Thymus (tissue), 11 donors: ENCODE measurements around the gene ADD1. TPM values are rescaled to one million over a fixed set of nuclear protein-coding genes. Genes with fewer than 3 reads are reported as not detected.

Experiments used
- DNase-seq, 9 donors: peaks; one replicate each; pipeline ENCODE4 v3.0.0-alpha.2; 2013; ENCODE audit warnings: low spot score in 9 of 9, low read depth in 6 of 9, missing footprints in 1 of 9
- H3K27ac ChIP-seq, 2 donors: one replicate each; pipeline ENCODE4 v1.5.1; 2013; ENCODE audit warnings: control low read depth in 1 of 2, low read depth in 1 of 2, low read length in 1 of 2, mild to moderate bottlenecking in 1 of 2, moderate library complexity in 1 of 2
- H3K27me3 ChIP-seq, 2 donors: one replicate each; pipeline ENCODE4 v1.5.1; 2013; ENCODE audit warnings: low read length in 1 of 2; ENCODE audit not compliant: control insufficient read depth in 2 of 2, insufficient read depth in 1 of 2
- H3K36me3 ChIP-seq, 2 donors: one replicate each; pipeline ENCODE4 v1.5.1; 2013; ENCODE audit warnings: low read length in 1 of 2, mild to moderate bottlenecking in 1 of 2, moderate library complexity in 1 of 2; ENCODE audit not compliant: control insufficient read depth in 2 of 2, insufficient read depth in 2 of 2
- H3K4me1 ChIP-seq, 2 donors: one replicate each; pipeline ENCODE4 v1.5.1; 2013; ENCODE audit warnings: low read length in 2 of 2; ENCODE audit not compliant: control insufficient read depth in 2 of 2, insufficient read depth in 2 of 2
- H3K4me3 ChIP-seq, 2 donors: one replicate each; pipeline ENCODE4 v1.5.1; 2013; ENCODE audit warnings: low read length in 2 of 2, control low read depth in 1 of 2, mild to moderate bottlenecking in 1 of 2
- H3K9me3 ChIP-seq, 2 donors: one replicate each; pipeline ENCODE4 v1.5.1; 2013; ENCODE audit warnings: low read length in 1 of 2, mild to moderate bottlenecking in 1 of 2; ENCODE audit not compliant: control insufficient read depth in 2 of 2, insufficient read depth in 1 of 2
- WGBS: extraction: QIAGEN DNeasy Blood & Tissue Kit; methylation state at CpG from one replicate; pipeline ENCODE4 v1.1.7; 2013; 5-methylcytosine and 5-hydroxymethylcytosine counted together
- polyA plus RNA-seq: library from polyadenylated mRNA; stranded (reverse); fragments of 200-250 nt; gene quantifications from one replicate; pipeline ENCODE4 v1.2.3, GENCODE V29; 2013
- total RNA-seq: library from RNA; stranded (reverse); fragments of 120-200 nt; gene quantifications from one replicate; pipeline ENCODE4 v1.2.4, GENCODE V29; 2013
- donor health status: healthy.

Gene ADD1
- total and polyA plus RNA-seq, 2 donors = 103 to 247 TPM

- peaks cover 2 to 41% of the 10 kb centered on the region in 2 donors for H3K4me1 ChIP-seq
- no peak overlapping the region for H3K4me3 ChIP-seq
- WGBS = 81% methylated on average over 38 of the region's 38 CpGs
- H3K9me3 ChIP-seq = no peaks in the 10 kb centered on the region
- DNase-seq = peak in 1 of 9 donors; percentile 49
- H3K27ac ChIP-seq = peak overlapping the region; percentile 47 to 66
- H3K27me3 ChIP-seq = no peaks in the 10 kb centered on the region
- H3K36me3 ChIP-seq = peaks cover 42 to 45% of the 10 kb centered on the region in 2 donors
Observed at GRCh38 chr4:2931512-2932301, 88.1 kb downstream of the ADD1 start.

DNA sequence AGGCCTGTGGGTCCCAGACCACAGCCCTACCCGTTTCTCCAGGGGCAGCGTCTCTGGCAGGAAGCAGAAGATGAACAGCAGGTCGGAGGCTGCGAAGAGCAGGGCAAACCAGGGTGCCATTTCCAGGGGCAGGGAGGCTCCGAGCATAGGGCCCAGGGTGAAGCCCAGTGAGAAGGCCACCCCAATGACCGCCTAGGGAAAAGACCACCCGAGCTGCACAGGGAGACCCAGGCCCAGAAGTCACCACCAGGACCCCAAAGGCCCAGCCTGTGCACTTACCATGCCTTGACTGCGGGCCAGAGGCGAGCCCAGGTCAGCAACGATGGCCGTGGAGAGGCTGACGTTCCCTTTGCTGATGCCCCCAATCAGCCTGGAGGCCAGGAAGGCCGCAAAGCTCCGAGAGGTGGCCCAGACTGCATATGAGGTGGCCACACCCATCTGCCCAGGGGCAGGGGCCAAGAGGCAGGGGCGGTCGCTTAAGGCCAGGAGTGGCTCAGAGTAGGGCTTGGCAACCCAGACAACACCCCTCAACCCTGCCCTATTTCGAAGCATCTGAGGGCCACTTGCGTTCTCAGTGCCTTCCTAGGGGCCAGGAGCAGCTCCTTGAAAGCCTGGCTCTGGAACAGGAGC is 88.8 kb downstream of the ADD1 start:
- DNase-seq = no peak
- WGBS = 95% methylated on average over 18 of the region's 18 CpGs
- H3K9me3 ChIP-seq = no peaks in the 10 kb centered on the region
- H3K36me3 ChIP-seq = peaks cover 38 to 39% of the 10 kb centered on the region in 2 donors
- no peaks in the 10 kb centered on the region for H3K27me3 ChIP-seq
- H3K4me3 ChIP-seq = no peak overlapping the region
- peak overlapping the region; percentile 47 to 66 for H3K27ac ChIP-seq
- H3K4me1 ChIP-seq = peaks cover 2 to 45% of the 10 kb centered on the region in 2 donors

- WGBS = 94% methylated on average over 15 of the region's 15 CpGs
- H3K27ac ChIP-seq = no peak overlapping the region
- H3K9me3 ChIP-seq = no peaks in the 10 kb centered on the region
- peaks cover 36 to 39% of the 10 kb centered on the region in 2 donors for H3K36me3 ChIP-seq
- no peak for DNase-seq
- peaks cover 2 to 45% of the 10 kb centered on the region in 2 donors for H3K4me1 ChIP-seq
- H3K27me3 ChIP-seq = no peaks in the 10 kb centered on the region
- peak overlapping the region in 1 of 2 donors; percentile 52 for H3K4me3 ChIP-seq
Observed at GRCh38 chr4:2932951-2933565, 89.4 kb downstream of the ADD1 start.

GRCh38 chr4:2933566-2934076 is 90.0 kb downstream of the ADD1 start:
- DNase-seq = no peak
- Histone ChIP-seq H3K27me3 (no peaks in the 10 kb centered on the region), H3K4me3 (peak overlapping the region; percentile 52 to 94), H3K9me3 (no peaks in the 10 kb centered on the region), H3K27ac (peak overlapping the region in 1 of 2 donors; percentile 48), H3K4me1 (peaks cover 2 to 45% of the 10 kb centered on the region in 2 donors), H3K36me3 (peaks cover 35 to 39% of the 10 kb centered on the region in 2 donors)
- WGBS = 51% methylated on average over 31 of the region's 31 CpGs

- Histone ChIP-seq H3K4me1 (peaks cover 2 to 45% of the 10 kb centered on the region in 2 donors), H3K27me3 (no peaks in the 10 kb centered on the region), H3K27ac (no peak overlapping the region), H3K36me3 (peaks cover 35 to 39% of the 10 kb centered on the region in 2 donors), H3K4me3 (peak overlapping the region; percentile 75 to 94), H3K9me3 (no peaks in the 10 kb centered on the region)
- DNase-seq = no peak
- WGBS = under 1% methylated on average over 91 of the region's 93 CpGs
Observed at GRCh38 chr4:2934077-2934812, 90.6 kb downstream of the ADD1 start.

GRCh38 chr4:2934813-2935761 is 91.4 kb downstream of the ADD1 start:
- Histone ChIP-seq H3K4me3 (peak overlapping the region; percentile 75 to 94), H3K36me3 (peaks cover 36 to 43% of the 10 kb centered on the region in 2 donors), H3K27me3 (no peaks in the 10 kb centered on the region), H3K27ac (peak overlapping the region; percentile 71 to 80), H3K4me1 (peaks cover 2 to 45% of the 10 kb centered on the region in 2 donors), H3K9me3 (no peaks in the 10 kb centered on the region)
- WGBS = under 1% methylated on average over 70 of the region's 70 CpGs
- peak; percentile 67 to 96 (median 86) for DNase-seq

- no peak for DNase-seq
- Histone ChIP-seq H3K27me3 (no peaks in the 10 kb centered on the region), H3K36me3 (peaks cover 37 to 43% of the 10 kb centered on the region in 2 donors), H3K4me1 (peaks cover 2 to 45% of the 10 kb centered on the region in 2 donors), H3K4me3 (peak overlapping the region; percentile 75 to 94), H3K27ac (peak overlapping the region in 1 of 2 donors; percentile 38), H3K9me3 (no peaks in the 10 kb centered on the region)
- 93% methylated on average over 20 of the region's 20 CpGs for WGBS
Observed at GRCh38 chr4:2935762-2936743, 92.4 kb downstream of the ADD1 start.
